H1 (cell line): Measurements from ENCODE around the gene SEC62. TPM values are rescaled to one million over a fixed set of nuclear protein-coding genes. Genes with fewer than 3 reads are reported as not detected.

Source experiments
- CTCF ChIA-PET: fragments of 300-600 bp; sonication (Branson Sonifier 250); formaldehyde crosslinking; loops from one replicate; lab custom pipeline; 2021; ENCODE audit not compliant: partially characterized antibody; lab: Charles Lee
- POLR2A ChIA-PET: fragments of 300-600 bp; sonication (Branson Sonifier 250); formaldehyde crosslinking; loops from one replicate; lab custom pipeline; 2021; ENCODE audit warnings: inconsistent platforms; ENCODE audit not compliant: partially characterized antibody; lab: Charles Lee
- DNase-seq, 2 experiments: peaks; one replicate each; pipeline versions ENCODE4 v3.0.0 to v3.0.0-alpha.2; 2010 to 2022; ENCODE audit warnings: low spot score in 2 of 2, low read depth in 1 of 2, mixed read lengths in 1 of 2
- FAIRE-seq: peaks from 2 replicates; lab custom pipeline; 2011; peaks lifted over from hg19 to GRCh38; lab: Jason Lieb, UNC
- H2AFZ ChIP-seq: 2 replicates; pipeline ENCODE4 v1.8.1; 2012; ENCODE audit warnings: low read length, inconsistent platforms
- H2AK5ac ChIP-seq: 2 replicates; pipeline ENCODE4 v1.6.1; 2013; ENCODE audit warnings: low read depth, low read length
- H2BK120ac ChIP-seq: replicated peaks from 2 replicates; pipeline ENCODE3; 2013; ENCODE audit warnings: low read depth, low read length, inconsistent platforms
- H2BK12ac ChIP-seq: 2 replicates; pipeline ENCODE4 v1.6.1; 2013; ENCODE audit warnings: low read depth, low read length
- H2BK15ac ChIP-seq: 2 replicates; pipeline ENCODE4 v1.6.1; 2013; ENCODE audit warnings: low read length
- H2BK20ac ChIP-seq: 2 replicates; pipeline ENCODE4 v1.6.1; 2013; ENCODE audit warnings: low read length
- H2BK5ac ChIP-seq: 2 replicates; pipeline ENCODE4 v1.6.1; 2013; ENCODE audit warnings: low read depth, low read length
- H3K14ac ChIP-seq: 2 replicates; pipeline ENCODE4 v1.6.1; 2013; ENCODE audit warnings: inconsistent platforms; ENCODE audit not compliant: insufficient read length
- H3K18ac ChIP-seq: 2 replicates; pipeline ENCODE4 v1.6.1; 2013; ENCODE audit warnings: low read length; ENCODE audit errors: extremely low read depth
- H3K23ac ChIP-seq: 2 replicates; pipeline ENCODE4 v1.6.1; 2013; ENCODE audit warnings: inconsistent platforms; ENCODE audit not compliant: insufficient read length
- H3K23me2 ChIP-seq: 2 replicates; pipeline ENCODE4 v1.6.1; 2013; ENCODE audit warnings: low read depth, low read length
- H3K27ac ChIP-seq: 2 replicates; pipeline ENCODE4 v1.6.1; 2011; ENCODE audit warnings: low read depth, low read length, inconsistent platforms
- H3K27me3 ChIP-seq, 4 experiments: replicated peaks in 1 of 4; 1 replicate in 1 of 4; 2 replicates in 3 of 4; pipeline versions ENCODE4 v1.6.1 to v1.8.1; 2011 to 2013; ENCODE audit warnings: low read length in 3 of 4, mild to moderate bottlenecking in 3 of 4, inconsistent platforms in 2 of 4, mixed read lengths in 2 of 4, moderate library complexity in 1 of 4; ENCODE audit not compliant: control insufficient read depth in 3 of 4, insufficient read depth in 3 of 4; ENCODE audit errors: extremely low read depth in 1 of 4
- H3K36me3 ChIP-seq, 4 experiments: 2 replicates each; pipeline versions ENCODE4 v1.6.1 to v1.8.1; 2011 to 2013; ENCODE audit warnings: mild to moderate bottlenecking in 4 of 4, low read length in 3 of 4, moderate library complexity in 2 of 4, control low read depth in 1 of 4, inconsistent platforms in 1 of 4; ENCODE audit not compliant: insufficient read depth in 4 of 4, control insufficient read depth in 2 of 4
- H3K4ac ChIP-seq: replicated peaks from 2 replicates; pipeline ENCODE3; 2013; ENCODE audit warnings: low read length, low read depth, mixed read lengths, inconsistent platforms; ENCODE audit not compliant: insufficient read length
- H3K4me1 ChIP-seq, 4 experiments: replicated peaks in 1 of 4; 1 replicate in 1 of 4; 2 replicates in 3 of 4; pipeline versions ENCODE4 v1.6.1 to v1.8.1; 2011 to 2013; ENCODE audit warnings: low read length in 3 of 4, inconsistent platforms in 2 of 4, mixed read lengths in 1 of 4; ENCODE audit not compliant: insufficient read depth in 4 of 4, control insufficient read depth in 3 of 4
- H3K4me2 ChIP-seq, 2 experiments: 2 replicates each; pipeline versions ENCODE4 v1.6.1 to v1.8.1; 2011 to 2013; ENCODE audit warnings: low read depth in 2 of 2, low read length in 2 of 2, control low read depth in 1 of 2, inconsistent platforms in 1 of 2, mild to moderate bottlenecking in 1 of 2; ENCODE audit not compliant: insufficient read depth in 1 of 2
- H3K4me3 ChIP-seq, 4 experiments: fragments of 200-600, 300-600 bp in 1 of 4; sonication (generic), shearing (Covaris generic), sonication (Bioruptor Twin) in 1 of 4; 2 replicates each; pipeline versions ENCODE4 v1.5.1 to v1.8.1; 2011 to 2016; ENCODE audit warnings: low read length in 4 of 4, low read depth in 3 of 4, control low read depth in 2 of 4, inconsistent platforms in 2 of 4, mild to moderate bottlenecking in 2 of 4, mixed read lengths in 1 of 4, moderate library complexity in 1 of 4; ENCODE audit not compliant: insufficient read depth in 2 of 4; ENCODE audit errors: extremely low read depth in 1 of 4
- H3K56ac ChIP-seq: replicated peaks from 2 replicates; pipeline ENCODE3; 2013; ENCODE audit warnings: low read depth, mild to moderate bottlenecking, mixed read lengths, low read length, inconsistent platforms; ENCODE audit not compliant: insufficient read length
- H3K79me1 ChIP-seq: 2 replicates; pipeline ENCODE4 v1.6.1; 2013; ENCODE audit warnings: low read depth, low read length, control low read depth
- H3K79me2 ChIP-seq, 2 experiments: 2 replicates each; pipeline versions ENCODE4 v1.6.1 to v1.8.1; 2012 to 2013; ENCODE audit warnings: low read length in 2 of 2, mild to moderate bottlenecking in 2 of 2, inconsistent platforms in 1 of 2; ENCODE audit not compliant: insufficient read depth in 2 of 2, control insufficient read depth in 1 of 2
- H3K9ac ChIP-seq, 4 experiments: replicated peaks in 1 of 4; 1 replicate in 1 of 4; 2 replicates in 3 of 4; pipeline versions ENCODE4 v1.6.1 to v1.8.1; 2011 to 2013; ENCODE audit warnings: low read depth in 3 of 4, low read length in 3 of 4, control low read depth in 2 of 4, mild to moderate bottlenecking in 2 of 4, moderate library complexity in 2 of 4, inconsistent platforms in 1 of 4; ENCODE audit errors: extremely low read depth in 1 of 4
- H3K9me3 ChIP-seq, 2 experiments: 2 replicates each; pipeline versions ENCODE4 v1.6.1 to v1.8.1; 2012 to 2013; ENCODE audit warnings: mild to moderate bottlenecking in 2 of 2, moderate library complexity in 2 of 2, control low read depth in 1 of 2, inconsistent platforms in 1 of 2, low read depth in 1 of 2, low read length in 1 of 2, mixed read lengths in 1 of 2; ENCODE audit not compliant: insufficient read depth in 2 of 2
- H4K20me1 ChIP-seq, 2 experiments: replicated peaks in 1 of 2; 2 replicates each; pipeline versions ENCODE3 to v1.8.1; 2011 to 2013; ENCODE audit warnings: inconsistent platforms in 2 of 2, low read length in 2 of 2, mild to moderate bottlenecking in 1 of 2; ENCODE audit not compliant: insufficient read depth in 2 of 2, control insufficient read depth in 1 of 2
- H4K5ac ChIP-seq: 2 replicates; pipeline ENCODE4 v1.6.1; 2013; ENCODE audit warnings: low read length, low read depth, mixed read lengths, inconsistent platforms; ENCODE audit not compliant: insufficient read length
- H4K8ac ChIP-seq: 2 replicates; pipeline ENCODE4 v1.8.0; 2013; ENCODE audit warnings: mild to moderate bottlenecking, moderate library complexity, low read length, inconsistent platforms; ENCODE audit not compliant: insufficient read depth; ENCODE audit errors: extremely low read depth
- H4K91ac ChIP-seq: replicated peaks from 2 replicates; pipeline ENCODE3; 2013; ENCODE audit warnings: low read length, mixed read lengths, inconsistent platforms; ENCODE audit not compliant: insufficient read length
- KDM4A ChIP-seq: IDR thresholded peaks from one replicate; pipeline ENCODE4 v1.7.1; 2012; ENCODE audit warnings: low read depth, mild to moderate bottlenecking, moderate library complexity, low read length, inconsistent platforms; ENCODE audit not compliant: severe bottlenecking
- WGBS, 2 experiments: shearing (Covaris generic) in 1 of 2; methylation state at CpG; one replicate each; pipeline versions ENCODE4 v1.1.6 to v1.1.7; 2013 to 2015; ENCODE audit warnings: low lambda C conversion rate in 2 of 2, mixed read lengths in 2 of 2, inconsistent platforms in 1 of 2, low coverage in 1 of 2, missing lambda C conversion rate in 1 of 2; ENCODE audit not compliant: insufficient replicate concordance in 2 of 2, insufficient coverage in 1 of 2, insufficient read length in 1 of 2; ENCODE audit errors: extremely low coverage in 1 of 2, missing lambda C conversion rate in 1 of 2; 5-methylcytosine and 5-hydroxymethylcytosine counted together
- polyA plus RNA-seq, 7 experiments: library from polyadenylated mRNA; depleted of rRNA in 3 of 7; stranded (reverse) in 5 of 7; unstranded in 2 of 7; fragments of >200 nt in 5 of 7; fragments of 200-250 nt in 2 of 7; gene quantifications; 1 replicate in 5 of 7; 2 replicates in 1 of 7; 4 replicates in 1 of 7; pipeline versions ENCODE4 v1.2.1 to v1.2.3, GENCODE V29; 2011 to 2013; ENCODE audit warnings: missing spikeins in 2 of 7, mixed read lengths in 2 of 7
- total RNA-seq: library from RNA; stranded (reverse); fragmentation: NEBNext Ultra II Directional; extraction: Animal tissue kit (Norgen Biotek cat#: 25700); gene quantifications from 2 replicates; pipeline ENCODE4 v1.2.1, GENCODE V29; 2021

Gene SEC62
- total and polyA plus RNA-seq, 2 of the 8 experiments (the other 6 are each of a cell fraction or from before 2014, with no cell fraction given), result 67.8 to 113 TPM

DNA sequence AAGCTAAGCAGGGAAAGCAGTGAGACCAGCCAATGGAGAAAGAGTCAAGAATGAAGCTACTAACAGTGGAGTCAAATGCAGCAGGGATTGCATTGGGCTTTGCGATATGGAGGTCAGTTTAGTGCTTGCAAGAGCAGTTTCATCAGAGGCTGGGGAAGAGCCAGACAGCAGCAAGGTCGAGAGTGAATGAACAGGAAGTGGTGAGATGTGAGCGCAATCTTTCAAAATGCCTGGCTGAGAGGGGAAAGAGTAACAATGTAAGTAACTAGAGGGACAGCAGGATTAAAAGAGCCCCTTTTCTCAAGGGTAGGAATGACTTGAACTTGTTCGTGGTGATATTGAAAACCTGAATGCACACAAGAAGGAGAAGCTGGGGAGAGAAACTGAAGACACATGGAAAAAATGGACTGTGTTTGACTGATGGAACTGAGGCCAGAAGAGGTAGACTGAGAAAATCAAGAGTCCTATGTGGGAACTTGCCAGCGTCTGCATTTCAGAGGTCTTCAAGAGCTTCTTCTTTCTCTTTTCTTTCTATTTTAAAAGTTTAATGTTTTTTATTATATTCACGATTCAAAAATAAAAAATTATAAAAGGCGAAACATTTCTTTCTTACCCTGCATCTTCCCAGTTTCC lies 40.5 kb downstream of the SEC62 start:
- peak overlapping the region; percentile 40; the same call in 1 of the 2 replicates for H2BK15ac ChIP-seq
- ChIA-PET POLR2A (no interaction called here), CTCF (interaction anchor here (0.6 to 5.6 kb wide), 3 partner anchors 14 to 198 kb away, joined by 3 to 42 read pairs (median 3); no protein-coding TSS in a partner anchor)
- H3K56ac ChIP-seq, result no peak overlapping the region
- H3K23ac ChIP-seq, result no peak overlapping the region
- no peak overlapping the region for H3K27ac ChIP-seq
- H2AK5ac ChIP-seq, result no peak overlapping the region
- DNase-seq (no peak), FAIRE-seq (no peak)
- H3K4me1 ChIP-seq, result no peaks in the 10 kb centered on the region
- H3K9ac ChIP-seq, result no peak overlapping the region
- H3K4me2 ChIP-seq, result no peak overlapping the region
- no peak overlapping the region for H3K4me3 ChIP-seq
- WGBS, 2 experiments, result 87% methylated on average over 7 of the region's 7 CpGs; no CpG with 5 or more reads in 1 of the 2 experiments
- H3K36me3 ChIP-seq, result no peaks in the 10 kb centered on the region
- H3K4ac ChIP-seq, result no peak overlapping the region
- no peaks in the 10 kb centered on the region for H3K23me2 ChIP-seq
- no peaks in the 10 kb centered on the region for H3K9me3 ChIP-seq
- no peak overlapping the region for H2BK120ac ChIP-seq
- no peak overlapping the region for H2BK12ac ChIP-seq
- no peaks in the 10 kb centered on the region for H3K79me2 ChIP-seq
- H2AFZ ChIP-seq, result peak overlapping the region; percentile 96
- H2BK5ac ChIP-seq, result no peak overlapping the region
- no peak overlapping the region for H2BK20ac ChIP-seq
- H3K14ac ChIP-seq, result no peak overlapping the region
- H3K79me1 ChIP-seq, result no peaks in the 10 kb centered on the region
- no peak overlapping the region for H4K5ac ChIP-seq
- H3K27me3 ChIP-seq, result no peaks in the 10 kb centered on the region
- no peak overlapping the region for H4K91ac ChIP-seq
- H4K20me1 ChIP-seq, result no peaks in the 10 kb centered on the region
- H3K18ac ChIP-seq, result no peak overlapping the region
- no peak overlapping the region for H4K8ac ChIP-seq
- no peak for TF ChIP-seq KDM4A
